Nephron progenitor cell (in vitro differentiated cells): ENCODE results near the gene DPP8.

ENCODE experiments used
- DNase-seq: peaks from one replicate; pipeline ENCODE4 v3.0.0; 2021
- H3K27ac Mint-ChIP-seq: 2 replicates; pipeline ENCODE4 v1.8.0; 2021; ENCODE audit warnings: mild to moderate bottlenecking, moderate library complexity, mixed read lengths
- H3K27me3 Mint-ChIP-seq: 2 replicates; pipeline ENCODE4 v1.8.0; 2021; ENCODE audit warnings: mild to moderate bottlenecking, low read depth, mixed read lengths; ENCODE audit not compliant: poor library complexity
- H3K36me3 Mint-ChIP-seq: 2 replicates; pipeline ENCODE4 v1.8.0; 2021; ENCODE audit warnings: low read depth, mixed read lengths
- H3K4me1 Mint-ChIP-seq: 2 replicates; pipeline ENCODE4 v1.8.0; 2021; ENCODE audit warnings: mixed read lengths
- H3K4me3 Mint-ChIP-seq: 2 replicates; pipeline ENCODE4 v1.8.0; 2021; ENCODE audit warnings: mild to moderate bottlenecking, moderate library complexity, mixed read lengths
- H3K9me3 Mint-ChIP-seq: 2 replicates; pipeline ENCODE4 v1.8.0; 2021; ENCODE audit warnings: mild to moderate bottlenecking, moderate library complexity, mixed read lengths
- CTCF ChIP-seq: fragments of 200-600 bp; sonication (generic); IDR thresholded peaks from 2 replicates; pipeline ENCODE4 v1.5.0; 2021; ENCODE audit warnings: antibody characterized with exemption

The DPP8 gene

GRCh38 chr15:65393557-65393956 lies 123.9 kb downstream of the DPP8 start:
- Mint-ChIP-seq H3K27ac (no peak overlapping the region), H3K27me3 (peaks cover 60% of the 10 kb centered on the region), H3K9me3 (no peaks in the 10 kb centered on the region), H3K4me1 (peaks cover 12% of the 10 kb centered on the region), H3K4me3 (no peak overlapping the region), H3K36me3 (peaks cover 64% of the 10 kb centered on the region)
- no peak for TF ChIP-seq CTCF
- no peak for DNase-seq

- Mint-ChIP-seq H3K4me3 (no peak overlapping the region), H3K4me1 (peaks cover 12% of the 10 kb centered on the region), H3K36me3 (peaks cover 62% of the 10 kb centered on the region), H3K27me3 (peaks cover 56% of the 10 kb centered on the region), H3K27ac (no peak overlapping the region), H3K9me3 (no peaks in the 10 kb centered on the region)
- no peak for DNase-seq
- TF ChIP-seq CTCF: no peak
These were observed 124.4 kb downstream of the DPP8 start for GRCh38 chr15:65393091-65393490.
